Right lobe of liver (tissue), 6 donors: Measurements from ENCODE around the gene TCF15. TPM values are rescaled to one million over a fixed set of nuclear protein-coding genes. Genes with fewer than 3 reads are reported as not detected.

ENCODE experiments used
- ATAC-seq, 4 donors: fragments of 200-7000 bp; cut with Tn5 transposase; one replicate each; pipeline ENCODE4 v1.9.1; 2020; ENCODE audit warnings: mild to moderate bottlenecking in 4 of 4, moderate library complexity in 4 of 4
- DNase-seq, 3 donors: peaks; one replicate each; pipeline ENCODE4 v3.0.0-alpha.2; 2020
- H3K27ac ChIP-seq, 3 donors: fragments of 200-600 bp; one replicate each; pipeline ENCODE4 v1.8.0; 2022
- H3K27me3 ChIP-seq, 2 donors: fragments of 200-600 bp; one replicate each; pipeline ENCODE4 v1.8.0; 2022
- H3K36me3 ChIP-seq, 4 donors: fragments of 200-600 bp; sonication (generic) in 1 of 4; one replicate each; pipeline versions ENCODE4 v1.5.1 to v1.8.0; 2017 to 2022; ENCODE audit warnings: control low read depth in 1 of 4
- H3K4me1 ChIP-seq, 4 donors: fragments of 200-600 bp; sonication (generic) in 1 of 4; one replicate each; pipeline versions ENCODE4 v1.5.1 to v1.8.0; 2017 to 2022; ENCODE audit warnings: control low read depth in 1 of 4
- H3K4me3 ChIP-seq, 3 donors: fragments of 200-600 bp; one replicate each; pipeline ENCODE4 v1.8.0; 2022
- H3K9me3 ChIP-seq, 4 donors: fragments of 200-600 bp; sonication (generic) in 1 of 4; one replicate each; pipeline versions ENCODE4 v1.5.1 to v1.8.0; 2017 to 2022; ENCODE audit warnings: control low read depth in 1 of 4
- POLR2A ChIP-seq: fragments of 450-650 bp; IDR thresholded peaks from one replicate; pipeline ENCODE4 v1.6.1; 2017; ENCODE audit warnings: antibody characterized with exemption, mild to moderate bottlenecking
- WGBS: methylation state at CpG from one replicate; pipeline ENCODE4 v1.1.6; 2018; ENCODE audit warnings: low coverage, low lambda C conversion rate; ENCODE audit not compliant: insufficient coverage; ENCODE audit errors: missing lambda C conversion rate; 5-methylcytosine and 5-hydroxymethylcytosine counted together
- intact Hi-C, 2 donors: fragments of 100-400 bp; cut with DNase I; formaldehyde crosslinking; loops; one replicate each; pipeline versions ENCODE4 v1.11.2 to v1.14.1; 2022
- total RNA-seq, 6 experiments: library from RNA; depleted of rRNA in 2 of 6; stranded (reverse); fragments of >200 nt in 2 of 6; fragmentation: NEBNext Ultra II Directional in 3 of 6; extraction: Animal tissue kit (Norgen Biotek cat#: 25700) in 3 of 6; gene quantifications; one replicate each; pipeline versions ENCODE4 v1.1.0 to v1.2.4, GENCODE V29; 2016 to 2023
- TF ChIP-seq, protein P1 (sequence below), 4 donors: fragments of 200-600 bp in 3 of 4; fragments of 450-650 bp in 1 of 4; IDR thresholded peaks; one replicate each; pipeline versions ENCODE4 v1.5.1 to v1.8.0; 2016 to 2022; ENCODE audit warnings: antibody characterized with exemption in 4 of 4, mild to moderate bottlenecking in 2 of 4
- donor health status: DM: no; HTN: yes; CAD: no.
- donor health status: DM: no; HTN: no; CAD: no.
- donor health status: DM: no; HTN: no; CAD: no.
- donor health status: DM: no; HTN: yes; CAD: no.
- donor health status: DM: no; HTN: yes; CAD: no.

Gene TCF15
- total RNA-seq, 6 experiments from 2014 or later, result 0.33 TPM; not detected in 5

DNA sequence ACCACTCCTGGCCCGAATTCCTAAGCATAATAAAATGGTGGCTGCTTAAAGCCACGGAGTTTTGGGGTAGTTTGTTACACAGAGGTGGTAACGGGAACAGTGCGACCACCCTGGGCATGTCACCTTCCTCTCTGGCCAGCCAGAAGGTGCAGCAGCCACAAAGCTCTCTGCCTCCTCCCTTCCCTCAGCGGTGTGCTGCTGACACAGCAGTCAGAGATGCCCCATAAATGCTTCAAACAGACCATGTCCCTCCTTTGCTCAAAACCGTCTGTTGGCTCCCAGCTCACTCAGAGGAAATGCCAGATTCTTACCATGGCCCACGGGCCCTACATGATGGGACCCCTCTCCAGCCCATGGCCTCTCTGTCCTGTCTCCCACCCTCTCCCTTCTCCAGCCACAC, 12.1 kb upstream of the TCF15 start:
- H3K9me3 ChIP-seq, result no peaks in the 10 kb centered on the region
- no peaks in the 10 kb centered on the region for H3K4me1 ChIP-seq
- TF ChIP-seq, protein P1, sequence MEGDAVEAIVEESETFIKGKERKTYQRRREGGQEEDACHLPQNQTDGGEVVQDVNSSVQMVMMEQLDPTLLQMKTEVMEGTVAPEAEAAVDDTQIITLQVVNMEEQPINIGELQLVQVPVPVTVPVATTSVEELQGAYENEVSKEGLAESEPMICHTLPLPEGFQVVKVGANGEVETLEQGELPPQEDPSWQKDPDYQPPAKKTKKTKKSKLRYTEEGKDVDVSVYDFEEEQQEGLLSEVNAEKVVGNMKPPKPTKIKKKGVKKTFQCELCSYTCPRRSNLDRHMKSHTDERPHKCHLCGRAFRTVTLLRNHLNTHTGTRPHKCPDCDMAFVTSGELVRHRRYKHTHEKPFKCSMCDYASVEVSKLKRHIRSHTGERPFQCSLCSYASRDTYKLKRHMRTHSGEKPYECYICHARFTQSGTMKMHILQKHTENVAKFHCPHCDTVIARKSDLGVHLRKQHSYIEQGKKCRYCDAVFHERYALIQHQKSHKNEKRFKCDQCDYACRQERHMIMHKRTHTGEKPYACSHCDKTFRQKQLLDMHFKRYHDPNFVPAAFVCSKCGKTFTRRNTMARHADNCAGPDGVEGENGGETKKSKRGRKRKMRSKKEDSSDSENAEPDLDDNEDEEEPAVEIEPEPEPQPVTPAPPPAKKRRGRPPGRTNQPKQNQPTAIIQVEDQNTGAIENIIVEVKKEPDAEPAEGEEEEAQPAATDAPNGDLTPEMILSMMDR (IDR thresholded peaks at IDR 0.05), result no peak
- TF ChIP-seq POLR2A, result no peak
- DNase-seq (no peak), ATAC-seq (no peak)
- H3K27ac ChIP-seq, result no peak overlapping the region
- H3K4me3 ChIP-seq, result no peak overlapping the region
- no peaks in the 10 kb centered on the region for H3K27me3 ChIP-seq
- H3K36me3 ChIP-seq, result no peaks in the 10 kb centered on the region
- intact Hi-C loops, result no loop called here
- WGBS, result 55% methylated on average over 5 of the region's 7 CpGs

DNA sequence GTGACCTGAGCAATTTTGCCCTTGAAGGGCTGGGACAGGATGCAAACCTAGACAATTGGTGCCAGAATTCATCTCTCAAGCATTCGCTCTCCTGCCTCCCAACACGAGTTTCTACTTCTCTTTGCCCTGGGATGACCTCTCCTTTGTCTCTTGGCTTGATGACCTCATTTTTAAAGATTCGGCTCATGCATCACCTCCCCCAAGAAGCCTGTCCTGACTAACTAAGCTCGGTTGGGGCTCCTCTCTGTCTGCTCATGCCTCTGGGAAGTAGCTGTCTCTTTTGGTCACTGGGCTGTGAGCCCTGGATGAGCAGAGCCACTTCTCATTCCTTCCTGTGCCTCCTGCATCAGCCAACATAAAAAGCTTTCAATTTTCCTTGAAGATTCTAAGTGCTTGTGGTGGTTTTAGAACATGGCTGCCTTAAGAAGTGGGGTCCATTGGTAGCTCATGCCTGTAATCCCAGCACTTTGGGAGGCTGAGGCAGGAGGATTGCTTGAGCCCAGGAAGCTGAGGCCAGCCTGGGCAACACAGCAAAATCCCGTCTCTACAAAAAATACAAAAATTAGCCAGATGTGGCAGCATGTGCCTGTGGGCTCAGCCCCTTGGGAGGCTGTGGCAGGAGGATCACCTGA, 11.1 kb upstream of the TCF15 start:
- Histone ChIP-seq H3K4me1 (no peaks in the 10 kb centered on the region), H3K27me3 (no peaks in the 10 kb centered on the region), H3K36me3 (no peaks in the 10 kb centered on the region), H3K27ac (no peak overlapping the region), H3K9me3 (no peaks in the 10 kb centered on the region), H3K4me3 (no peak overlapping the region)
- TF ChIP-seq POLR2A, result no peak
- TF ChIP-seq, protein P1 (IDR thresholded peaks at IDR 0.05), result no peak
- ATAC-seq (no peak), DNase-seq (no peak)
- intact Hi-C loops, result no loop called here
- 30% methylated on average over 5 of the region's 5 CpGs for WGBS

DNA sequence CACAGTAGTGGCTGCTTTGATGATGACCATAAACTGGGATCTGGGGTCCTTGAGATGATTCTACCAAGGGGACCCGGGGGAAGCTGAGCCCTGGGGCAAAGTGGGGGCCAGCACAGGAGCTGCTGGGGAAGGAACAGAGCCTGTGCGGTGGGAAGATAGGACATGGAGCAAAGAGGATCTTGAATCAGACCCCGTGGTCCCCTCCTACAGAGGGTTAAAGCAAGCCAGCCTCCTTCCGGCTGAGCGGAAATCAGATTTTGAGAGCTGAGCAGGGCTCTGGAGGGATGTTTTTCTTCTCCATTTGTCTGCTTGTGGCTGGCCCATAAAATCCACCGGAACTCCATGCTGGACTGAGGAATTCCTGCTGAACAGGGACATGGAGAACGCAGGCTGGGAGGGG, 10.1 kb upstream of the TCF15 start:
- WGBS, result 0% methylated on average over 2 of the region's 7 CpGs
- no peak overlapping the region for H3K4me3 ChIP-seq
- H3K27ac ChIP-seq, result no peak overlapping the region
- H3K4me1 ChIP-seq, result no peaks in the 10 kb centered on the region
- intact Hi-C loops, result no loop called here
- TF ChIP-seq POLR2A, result no peak
- TF ChIP-seq, protein P1 (IDR thresholded peaks at IDR 0.05), result no peak
- ATAC-seq, result no peak
- H3K9me3 ChIP-seq, result no peaks in the 10 kb centered on the region
- no peaks in the 10 kb centered on the region for H3K27me3 ChIP-seq
- no peaks in the 10 kb centered on the region for H3K36me3 ChIP-seq
- no peak for DNase-seq

DNA sequence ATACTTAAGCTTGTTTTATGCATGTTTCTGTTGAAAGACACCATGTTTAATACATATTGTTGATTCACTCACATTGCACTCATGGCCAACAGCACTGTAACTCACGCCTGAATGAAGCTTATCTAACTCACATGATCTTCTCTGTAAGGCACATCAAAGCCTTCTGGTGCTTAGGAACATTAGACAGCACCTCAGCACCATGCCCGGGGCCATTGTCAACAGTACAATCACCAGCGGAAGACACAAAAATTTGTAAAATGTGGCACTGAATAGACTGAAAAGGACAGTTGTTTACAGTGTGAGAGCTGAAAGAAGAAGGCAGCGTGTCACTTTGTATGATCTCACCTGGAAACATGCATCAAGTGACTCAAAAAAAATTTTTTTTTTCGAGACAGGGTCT, 8.9 kb upstream of the TCF15 start:
- Histone ChIP-seq H3K4me1 (no peaks in the 10 kb centered on the region), H3K36me3 (no peaks in the 10 kb centered on the region), H3K27ac (no peak overlapping the region), H3K4me3 (no peak overlapping the region), H3K27me3 (no peaks in the 10 kb centered on the region), H3K9me3 (no peaks in the 10 kb centered on the region)
- ATAC-seq, result no peak
- DNase-seq, result no peak
- intact Hi-C loops, result no loop called here
- WGBS, result 62% methylated on average over 5 of the region's 5 CpGs
- no peak for TF ChIP-seq POLR2A
- TF ChIP-seq, protein P1 (IDR thresholded peaks at IDR 0.05), result no peak
